ENCODE data around the gene MGAT4A. TPM values are rescaled to one million over a fixed set of nuclear protein-coding genes. Genes with fewer than 3 reads are reported as not detected.

Gene MGAT4A
- total and polyA plus RNA-seq, 2 experiments from 2014 or later, result 4.4 to 5.6 TPM

GRCh38 chr2:98750593-98751282 lies 19.8 kb upstream of the MGAT4A start (continued):
- TF ChIP-seq ZNF462 (CRISPR knock-in tag; IDR thresholded peaks at IDR 0.05) (no peak), EZH2 (IDR thresholded peaks at IDR 0.05; ENCODE audit: low read depth, unreplicated experiment) (no peak), ZNF114 (CRISPR knock-in tag; IDR thresholded peaks at IDR 0.05) (no peak), POLR2AphosphoS5 (IDR thresholded peaks at IDR 0.05; ENCODE audit: low read depth) (no peak), ZNF331 (CRISPR knock-in tag; IDR thresholded peaks at IDR 0.05; ENCODE audit: low read depth) (no peak), ETS1 (IDR thresholded peaks at IDR 0.05) (no peak), STAT1 (IDR thresholded peaks at IDR 0.05; ENCODE audit: unreplicated experiment) (no peak)
- TF ChIP-seq, protein P1, sequence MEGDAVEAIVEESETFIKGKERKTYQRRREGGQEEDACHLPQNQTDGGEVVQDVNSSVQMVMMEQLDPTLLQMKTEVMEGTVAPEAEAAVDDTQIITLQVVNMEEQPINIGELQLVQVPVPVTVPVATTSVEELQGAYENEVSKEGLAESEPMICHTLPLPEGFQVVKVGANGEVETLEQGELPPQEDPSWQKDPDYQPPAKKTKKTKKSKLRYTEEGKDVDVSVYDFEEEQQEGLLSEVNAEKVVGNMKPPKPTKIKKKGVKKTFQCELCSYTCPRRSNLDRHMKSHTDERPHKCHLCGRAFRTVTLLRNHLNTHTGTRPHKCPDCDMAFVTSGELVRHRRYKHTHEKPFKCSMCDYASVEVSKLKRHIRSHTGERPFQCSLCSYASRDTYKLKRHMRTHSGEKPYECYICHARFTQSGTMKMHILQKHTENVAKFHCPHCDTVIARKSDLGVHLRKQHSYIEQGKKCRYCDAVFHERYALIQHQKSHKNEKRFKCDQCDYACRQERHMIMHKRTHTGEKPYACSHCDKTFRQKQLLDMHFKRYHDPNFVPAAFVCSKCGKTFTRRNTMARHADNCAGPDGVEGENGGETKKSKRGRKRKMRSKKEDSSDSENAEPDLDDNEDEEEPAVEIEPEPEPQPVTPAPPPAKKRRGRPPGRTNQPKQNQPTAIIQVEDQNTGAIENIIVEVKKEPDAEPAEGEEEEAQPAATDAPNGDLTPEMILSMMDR (conservative IDR thresholded peaks at IDR 0.05; ENCODE audit: low read depth in 2 of 2), result no peak

Measured in GM23338 (cell line).